Myometrial cell (primary cell): Measurements from ENCODE around the gene SELP. TPM values are rescaled to one million over a fixed set of nuclear protein-coding genes. Genes with fewer than 3 reads are reported as not detected.

Source experiments
- total RNA-seq: library from RNA; depleted of rRNA; stranded (reverse); fragments of >200 nt; gene quantifications from 2 replicates; pipeline ENCODE4 v1.2.3, GENCODE V29; 2015

SELP gene
- total RNA-seq: not detected in 2 replicates

DNA sequence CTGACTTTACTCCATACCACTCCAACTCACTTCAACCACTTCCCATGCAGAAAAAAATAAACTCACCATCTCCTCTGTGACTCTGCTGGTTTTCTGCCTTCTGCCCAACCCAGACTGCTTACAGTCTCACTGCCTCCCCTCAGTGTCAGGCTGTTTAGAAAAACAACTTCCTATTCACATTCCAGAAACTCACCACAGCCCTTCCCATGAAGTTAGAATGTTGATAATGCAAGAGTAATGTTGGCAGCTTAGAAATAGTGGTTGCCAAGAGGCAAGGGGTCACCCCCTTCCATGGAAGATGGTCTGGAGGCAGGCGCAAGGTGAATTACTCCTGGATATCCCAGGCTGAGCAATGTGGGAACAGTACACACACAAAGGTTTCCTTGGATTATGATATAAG is at the start of gene SELP:
SELP (minus strand) TSS at position 119 of the 400 bp plus-strand sequence; CDS start at position 69, 50 bp downstream.

DNA sequence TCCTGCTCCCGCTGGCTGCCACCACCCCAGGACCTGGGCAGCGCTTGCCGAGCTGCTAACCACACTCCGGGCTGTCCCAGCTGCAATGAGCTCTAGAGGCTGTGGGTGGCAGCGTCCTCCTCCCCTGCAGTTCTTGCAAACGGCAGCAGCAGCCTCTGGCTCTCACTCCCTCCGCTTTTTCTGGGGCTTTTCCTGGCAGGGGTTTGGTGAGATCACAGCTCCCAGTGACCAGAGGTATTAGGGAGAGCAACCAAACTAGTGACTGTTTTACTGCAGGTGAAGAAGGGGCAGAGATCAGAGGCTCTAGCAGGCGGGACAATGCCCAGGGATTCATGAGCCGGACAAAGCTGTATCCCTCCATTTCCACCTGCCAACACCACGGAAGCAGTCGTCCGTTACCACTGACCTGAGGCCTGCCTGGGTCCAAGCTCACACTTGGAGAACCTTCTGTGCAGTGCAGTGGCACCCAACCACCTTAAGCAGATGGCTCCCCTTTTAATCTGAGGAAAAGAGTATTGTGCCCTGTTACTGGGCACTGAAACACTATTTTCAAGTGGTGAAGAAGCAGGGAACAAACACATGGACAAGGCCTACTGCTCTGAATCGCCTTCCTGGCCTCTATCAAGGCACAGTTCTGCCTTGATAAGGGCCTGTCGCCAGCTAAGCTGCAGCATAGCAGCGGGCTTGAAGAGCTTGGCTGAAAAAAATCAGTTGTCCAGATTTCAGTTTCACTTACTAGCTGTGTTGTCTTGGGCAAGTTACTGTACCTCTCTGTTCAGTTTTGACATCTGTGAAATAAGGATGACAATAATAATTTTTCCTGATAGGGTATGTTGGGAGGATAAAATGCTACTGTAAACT is 43.3 kb downstream of the SELP start, which contains the start of gene F5:
F5 (minus strand) TSS at position 87 of the 861 bp plus-strand sequence. CDS start 95 bp downstream, outside the sequence.

Other genes with a start within 250 kb of the SELP start
- gene CCDC181, start 202.7 kb downstream of the SELP start, total RNA-seq: 0.86 and 1.1 TPM in 2 replicates
- gene SLC19A2, start 144.2 kb downstream of the SELP start, total RNA-seq: 6.6 and 6.9 TPM in 2 replicates
- gene F5, start 43.6 kb downstream of the SELP start, total RNA-seq: not detected in 2 replicates
- gene SELL, start 81.5 kb upstream of the SELP start, total RNA-seq: not detected in 2 replicates
- not detected in 2 replicates for gene SELE, start 104.0 kb upstream of the SELP start, total RNA-seq
- gene METTL18, start 164.8 kb upstream of the SELP start, total RNA-seq: 6.9 and 17.6 TPM in 2 replicates